K562 (cell line): Measurements from ENCODE around the gene SHISAL2A. TPM values are rescaled to one million over a fixed set of nuclear protein-coding genes. Genes with fewer than 3 reads are reported as not detected.
A peak's percentile ranks its signal among the peaks of the same experiment; 100 is the strongest.

ENCODE experiments used
- CREBBP ChIP-seq: IDR thresholded peaks from one replicate; pipeline ENCODE4 v1.6.1; 2012; ENCODE audit warnings: low read depth, mild to moderate bottlenecking, control low read depth, inconsistent platforms, low read length
- FOS ChIP-seq: IDR thresholded peaks from 3 replicates; pipeline ENCODE4 v1.6.1; 2011; ENCODE audit not compliant: insufficient read length; ENCODE audit errors: extremely low read depth
- JUND ChIP-seq, 2 experiments: IDR thresholded peaks; 2 replicates in 1 of 2; 3 replicates in 1 of 2; pipeline ENCODE4 v1.6.1; 2011; ENCODE audit warnings: borderline replicate concordance in 2 of 2, low read depth in 2 of 2, low read length in 2 of 2, improper control_type of control experiment in 1 of 2, missing biosample characterization in 1 of 2, missing genetic modification characterization in 1 of 2, missing genetic modification reagents in 1 of 2
- SOX6 ChIP-seq: fragments of 450-650 bp; IDR thresholded peaks from 2 replicates; pipeline ENCODE4 v1.6.1; 2014; ENCODE audit warnings: mild to moderate bottlenecking
- ZBTB17 ChIP-seq: fragments of 450-650 bp; formaldehyde crosslinking; IDR thresholded peaks from 2 replicates; pipeline ENCODE4 v1.4.0; 2020; ENCODE audit warnings: mild to moderate bottlenecking
- ZNF24 ChIP-seq: fragments of 450-650 bp; IDR thresholded peaks from 2 replicates; pipeline ENCODE4 v1.6.1; 2016
- ZNF644 ChIP-seq: fragments of 200-800 bp; sonication (Bioruptor generic); IDR thresholded peaks from 2 replicates; pipeline ENCODE4 v1.6.1; 2016; ENCODE audit warnings: low read depth, missing genetic modification characterization, missing compliant biosample characterization
- polyA plus RNA-seq, 8 experiments: library from polyadenylated mRNA; depleted of rRNA in 4 of 8; stranded (reverse) in 5 of 8; unstranded in 3 of 8; fragments of >200 nt; fragmentation: Nextera tagmentation in 2 of 8; fragmentation: Illumina TruSeq in 1 of 8; extraction: Ambion mirVana in 2 of 8; extraction: Trizol in 1 of 8; gene quantifications; 2 replicates each; pipeline versions ENCODE4 v1.2.1 to v1.2.3, GENCODE V29; 2011 to 2014; ENCODE audit warnings: inconsistent platforms in 1 of 8, missing spikeins in 1 of 8
- total RNA-seq, 7 experiments: library from RNA; depleted of rRNA in 6 of 7; stranded (reverse); fragments of >200 nt in 6 of 7; fragmentation: Illumina TruSeq in 2 of 7; extraction: Trizol in 2 of 7; gene quantifications; 2 replicates each; pipeline versions ENCODE4 v1.2.1 to v1.2.3, GENCODE V29; 2011 to 2021; ENCODE audit warnings: low replicate concordance in 1 of 7
- TF ChIP-seq, protein P1 (sequence below): fragments of 450-650 bp; IDR thresholded peaks from 2 replicates; pipeline ENCODE4 v1.6.1; 2018; ENCODE audit not compliant: partially characterized antibody
- TF ChIP-seq, protein P2 (sequence below): fragments of 250-450 bp; sonication (Bioruptor Pico); IDR thresholded peaks from 2 replicates; pipeline ENCODE4 v1.4.0; 2020; ENCODE audit warnings: mild to moderate bottlenecking, moderate library complexity
- TF ChIP-seq, protein P3 (sequence below): fragments of 250-450 bp; sonication (Bioruptor Pico); IDR thresholded peaks from 2 replicates; pipeline ENCODE4 v1.5.0; 2021
- TF ChIP-seq, protein P4 (sequence below): sonication (generic); formaldehyde crosslinking; IDR thresholded peaks from 2 replicates; pipeline ENCODE4 v1.8.0; 2022; ENCODE audit warnings: missing genetic modification reagents, mild to moderate bottlenecking, moderate library complexity, borderline replicate concordance
- TF ChIP-seq, protein P5 (sequence below), 2 experiments: fragments of 450-650 bp; IDR thresholded peaks; 2 replicates each; pipeline ENCODE4 v1.6.1; 2016; ENCODE audit warnings: mild to moderate bottlenecking in 2 of 2, borderline replicate concordance in 1 of 2, low read depth in 1 of 2, moderate library complexity in 1 of 2

Gene SHISAL2A
- total and polyA plus RNA-seq, 9 of the 15 experiments (the other 6 are each of a cell fraction or from before 2014, with no cell fraction given): 0.11 TPM; not detected in 8

DNA sequence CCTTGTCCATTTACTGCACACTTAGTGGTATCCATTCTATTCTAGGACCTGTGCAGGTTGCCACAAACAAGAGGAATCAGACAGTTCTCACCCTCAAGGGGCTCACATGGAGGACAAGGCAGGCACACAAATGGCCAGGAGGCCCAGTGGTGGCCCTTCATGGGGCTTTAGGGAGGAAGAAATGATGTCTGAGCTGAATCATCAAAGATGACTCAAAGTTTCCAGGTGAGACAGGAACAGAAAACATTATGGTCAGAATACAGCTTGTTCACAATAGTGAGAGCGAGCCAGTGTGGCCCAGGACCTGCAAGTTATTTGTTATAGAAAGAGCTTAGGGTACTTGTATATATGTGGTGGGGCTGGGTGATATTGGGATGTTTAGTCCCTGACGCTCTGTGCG is 26.4 kb downstream of the SHISAL2A start (continued):
- TF ChIP-seq ZNF24: peak; percentile 87
- TF ChIP-seq SOX6: no peak
- TF ChIP-seq, protein P1, sequence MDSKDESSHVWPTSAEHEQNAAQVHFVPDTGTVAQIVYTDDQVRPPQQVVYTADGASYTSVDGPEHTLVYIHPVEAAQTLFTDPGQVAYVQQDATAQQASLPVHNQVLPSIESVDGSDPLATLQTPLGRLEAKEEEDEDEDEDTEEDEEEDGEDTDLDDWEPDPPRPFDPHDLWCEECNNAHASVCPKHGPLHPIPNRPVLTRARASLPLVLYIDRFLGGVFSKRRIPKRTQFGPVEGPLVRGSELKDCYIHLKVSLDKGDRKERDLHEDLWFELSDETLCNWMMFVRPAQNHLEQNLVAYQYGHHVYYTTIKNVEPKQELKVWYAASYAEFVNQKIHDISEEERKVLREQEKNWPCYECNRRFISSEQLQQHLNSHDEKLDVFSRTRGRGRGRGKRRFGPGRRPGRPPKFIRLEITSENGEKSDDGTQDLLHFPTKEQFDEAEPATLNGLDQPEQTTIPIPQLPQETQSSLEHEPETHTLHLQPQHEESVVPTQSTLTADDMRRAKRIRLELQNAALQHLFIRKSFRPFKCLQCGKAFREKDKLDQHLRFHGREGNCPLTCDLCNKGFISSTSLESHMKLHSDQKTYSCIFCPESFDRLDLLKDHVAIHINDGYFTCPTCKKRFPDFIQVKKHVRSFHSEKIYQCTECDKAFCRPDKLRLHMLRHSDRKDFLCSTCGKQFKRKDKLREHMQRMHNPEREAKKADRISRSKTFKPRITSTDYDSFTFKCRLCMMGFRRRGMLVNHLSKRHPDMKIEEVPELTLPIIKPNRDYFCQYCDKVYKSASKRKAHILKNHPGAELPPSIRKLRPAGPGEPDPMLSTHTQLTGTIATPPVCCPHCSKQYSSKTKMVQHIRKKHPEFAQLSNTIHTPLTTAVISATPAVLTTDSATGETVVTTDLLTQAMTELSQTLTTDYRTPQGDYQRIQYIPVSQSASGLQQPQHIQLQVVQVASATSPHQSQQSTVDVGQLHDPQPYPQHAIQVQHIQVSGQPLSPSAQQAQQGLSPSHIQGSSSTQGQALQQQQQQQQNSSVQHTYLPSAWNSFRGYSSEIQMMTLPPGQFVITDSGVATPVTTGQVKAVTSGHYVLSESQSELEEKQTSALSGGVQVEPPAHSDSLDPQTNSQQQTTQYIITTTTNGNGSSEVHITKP: no peak
- no peak for TF ChIP-seq CREBBP
- TF ChIP-seq ZBTB17: no peak
- no peak for TF ChIP-seq ZNF644 (tag)
- TF ChIP-seq, protein P2, sequence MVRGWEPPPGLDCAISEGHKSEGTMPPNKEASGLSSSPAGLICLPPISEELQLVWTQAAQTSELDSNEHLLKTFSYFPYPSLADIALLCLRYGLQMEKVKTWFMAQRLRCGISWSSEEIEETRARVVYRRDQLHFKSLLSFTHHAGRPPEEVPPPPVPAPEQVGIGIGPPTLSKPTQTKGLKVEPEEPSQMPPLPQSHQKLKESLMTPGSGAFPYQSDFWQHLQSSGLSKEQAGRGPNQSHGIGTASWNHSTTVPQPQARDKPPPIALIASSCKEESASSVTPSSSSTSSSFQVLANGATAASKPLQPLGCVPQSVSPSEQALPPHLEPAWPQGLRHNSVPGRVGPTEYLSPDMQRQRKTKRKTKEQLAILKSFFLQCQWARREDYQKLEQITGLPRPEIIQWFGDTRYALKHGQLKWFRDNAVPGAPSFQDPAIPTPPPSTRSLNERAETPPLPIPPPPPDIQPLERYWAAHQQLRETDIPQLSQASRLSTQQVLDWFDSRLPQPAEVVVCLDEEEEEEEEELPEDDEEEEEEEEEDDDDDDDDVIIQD (CRISPR knock-in tag): no peak
- TF ChIP-seq, protein P3, sequence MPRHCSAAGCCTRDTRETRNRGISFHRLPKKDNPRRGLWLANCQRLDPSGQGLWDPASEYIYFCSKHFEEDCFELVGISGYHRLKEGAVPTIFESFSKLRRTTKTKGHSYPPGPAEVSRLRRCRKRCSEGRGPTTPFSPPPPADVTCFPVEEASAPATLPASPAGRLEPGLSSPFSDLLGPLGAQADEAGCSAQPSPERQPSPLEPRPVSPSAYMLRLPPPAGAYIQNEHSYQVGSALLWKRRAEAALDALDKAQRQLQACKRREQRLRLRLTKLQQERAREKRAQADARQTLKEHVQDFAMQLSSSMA (CRISPR knock-in tag): no peak
- TF ChIP-seq FOS: peak; percentile 8
- TF ChIP-seq, protein P4, sequence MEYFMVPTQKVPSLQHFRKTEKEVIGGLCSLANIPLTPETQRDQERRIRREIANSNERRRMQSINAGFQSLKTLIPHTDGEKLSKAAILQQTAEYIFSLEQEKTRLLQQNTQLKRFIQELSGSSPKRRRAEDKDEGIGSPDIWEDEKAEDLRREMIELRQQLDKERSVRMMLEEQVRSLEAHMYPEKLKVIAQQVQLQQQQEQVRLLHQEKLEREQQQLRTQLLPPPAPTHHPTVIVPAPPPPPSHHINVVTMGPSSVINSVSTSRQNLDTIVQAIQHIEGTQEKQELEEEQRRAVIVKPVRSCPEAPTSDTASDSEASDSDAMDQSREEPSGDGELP (CRISPR knock-in tag): no peak
- TF ChIP-seq JUND (IDR thresholded peaks at IDR 0.05; ENCODE audit: borderline replicate concordance, low read depth, low read length): peak; percentile 66; the same call in 1 of the 2 replicates
- TF ChIP-seq JUND (tag; IDR thresholded peaks at IDR 0.05; ENCODE audit: borderline replicate concordance, low read depth, low read length): peak; percentile 81; the same call in 2 of the 3 replicates
- TF ChIP-seq, protein P5, sequence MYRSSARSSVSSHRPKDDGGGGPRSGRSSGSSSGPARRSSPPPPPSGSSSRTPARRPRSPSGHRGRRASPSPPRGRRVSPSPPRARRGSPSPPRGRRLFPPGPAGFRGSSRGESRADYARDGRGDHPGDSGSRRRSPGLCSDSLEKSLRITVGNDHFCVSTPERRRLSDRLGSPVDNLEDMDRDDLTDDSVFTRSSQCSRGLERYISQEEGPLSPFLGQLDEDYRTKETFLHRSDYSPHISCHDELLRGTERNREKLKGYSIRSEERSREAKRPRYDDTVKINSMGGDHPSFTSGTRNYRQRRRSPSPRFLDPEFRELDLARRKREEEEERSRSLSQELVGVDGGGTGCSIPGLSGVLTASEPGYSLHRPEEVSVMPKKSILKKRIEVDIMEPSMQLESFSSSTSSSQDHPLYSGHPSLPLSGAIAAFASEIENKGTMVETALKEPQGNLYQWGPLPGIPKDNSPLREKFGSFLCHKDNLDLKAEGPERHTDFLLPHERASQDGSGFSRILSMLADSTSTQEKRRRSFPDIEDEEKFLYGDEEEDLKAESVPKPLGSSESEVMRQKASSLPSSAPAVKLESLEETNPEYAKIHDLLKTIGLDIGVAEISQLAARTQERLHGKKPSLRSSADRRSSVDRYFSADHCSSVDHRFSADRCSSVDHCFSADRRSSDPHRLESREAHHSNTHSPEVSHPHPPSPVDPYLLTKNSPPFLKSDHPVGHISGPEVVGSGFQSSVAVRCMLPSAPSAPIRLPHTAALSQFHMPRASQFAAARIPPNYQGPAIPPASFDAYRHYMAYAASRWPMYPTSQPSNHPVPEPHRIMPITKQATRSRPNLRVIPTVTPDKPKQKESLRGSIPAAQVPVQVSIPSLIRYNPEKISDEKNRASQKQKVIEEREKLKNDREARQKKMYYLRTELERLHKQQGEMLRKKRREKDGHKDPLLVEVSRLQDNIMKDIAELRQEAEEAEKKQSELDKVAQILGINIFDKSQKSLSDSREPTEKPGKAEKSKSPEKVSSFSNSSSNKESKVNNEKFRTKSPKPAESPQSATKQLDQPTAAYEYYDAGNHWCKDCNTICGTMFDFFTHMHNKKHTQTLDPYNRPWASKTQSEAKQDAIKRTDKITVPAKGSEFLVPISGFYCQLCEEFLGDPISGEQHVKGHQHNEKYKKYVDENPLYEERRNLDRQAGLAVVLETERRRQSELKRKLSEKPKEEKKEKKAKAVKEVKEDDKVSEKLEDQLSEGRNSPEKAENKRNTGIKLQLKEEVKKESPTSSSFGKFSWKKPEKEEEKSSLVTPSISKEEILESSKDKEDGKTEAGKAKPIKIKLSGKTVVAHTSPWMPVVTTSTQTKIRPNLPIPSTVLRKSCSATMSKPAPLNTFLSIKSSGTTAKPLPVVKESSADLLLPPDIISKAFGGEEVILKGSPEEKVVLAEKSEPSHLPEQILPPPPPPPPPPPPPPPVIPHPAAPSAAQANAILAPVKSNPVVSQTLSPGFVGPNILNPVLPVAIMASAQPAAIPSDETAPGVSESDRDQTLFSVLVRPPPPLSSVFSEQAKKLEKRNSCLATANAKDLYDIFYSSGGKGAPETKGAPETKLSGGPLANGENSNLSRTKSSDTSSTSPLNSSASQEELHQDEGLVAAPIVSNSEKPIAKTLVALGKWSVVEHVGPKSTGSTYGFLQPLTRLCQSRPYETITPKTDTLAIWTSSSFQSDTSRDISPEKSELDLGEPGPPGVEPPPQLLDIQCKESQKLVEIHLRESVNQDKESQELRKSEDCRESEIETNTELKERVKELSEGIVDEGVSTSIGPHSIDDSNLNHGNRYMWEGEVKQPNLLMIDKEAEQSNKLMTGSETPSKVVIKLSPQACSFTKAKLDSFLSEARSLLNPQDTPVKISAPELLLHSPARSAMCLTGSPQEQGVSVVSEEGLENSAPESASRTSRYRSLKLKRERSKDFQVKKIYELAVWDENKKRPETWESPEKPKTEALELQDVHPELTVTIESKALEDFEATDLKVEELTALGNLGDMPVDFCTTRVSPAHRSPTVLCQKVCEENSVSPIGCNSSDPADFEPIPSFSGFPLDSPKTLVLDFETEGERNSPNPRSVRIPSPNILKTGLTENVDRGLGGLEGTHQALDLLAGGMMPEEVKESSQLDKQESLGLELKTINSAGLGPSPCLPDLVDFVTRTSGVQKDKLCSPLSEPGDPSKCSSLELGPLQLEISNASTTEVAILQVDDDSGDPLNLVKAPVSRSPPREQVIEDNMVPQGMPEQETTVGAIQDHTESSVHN (IDR thresholded peaks at IDR 0.05; ENCODE audit: borderline replicate concordance in 1 of 2, low read depth in 1 of 2): no peak
